Colonic mucosa (tissue), 4 donors: ENCODE results near the gene SAFB. TPM values are rescaled to one million over a fixed set of nuclear protein-coding genes. Genes with fewer than 3 reads are reported as not detected.

ENCODE experiments used
- DNase-seq: peaks from one replicate; pipeline ENCODE4 v3.0.0-alpha.2; 2020
- H3K27ac ChIP-seq: fragments of 200-600 bp; one replicate; pipeline ENCODE4 v1.8.0; 2021
- H3K27me3 ChIP-seq: fragments of 200-600 bp; one replicate; pipeline ENCODE4 v1.8.0; 2021
- H3K36me3 ChIP-seq: fragments of 200-600 bp; one replicate; pipeline ENCODE4 v1.8.0; 2021
- H3K4me1 ChIP-seq: fragments of 200-600 bp; one replicate; pipeline ENCODE4 v1.8.0; 2021; ENCODE audit warnings: mild to moderate bottlenecking
- H3K4me3 ChIP-seq: fragments of 200-600 bp; one replicate; pipeline ENCODE4 v1.8.0; 2021
- H3K9ac ChIP-seq, 2 donors: one replicate each; pipeline ENCODE4 v1.7.0; 2013; ENCODE audit warnings: control low read depth in 2 of 2, low read depth in 2 of 2, low read length in 2 of 2
- H3K9me3 ChIP-seq: fragments of 200-600 bp; one replicate; pipeline ENCODE4 v1.8.0; 2021
- CTCF ChIP-seq: fragments of 200-600 bp; IDR thresholded peaks from one replicate; pipeline ENCODE4 v1.8.0; 2022; ENCODE audit warnings: antibody characterized with exemption, mild to moderate bottlenecking
- intact Hi-C: fragments of 100-400 bp; cut with DNase I; formaldehyde crosslinking; loops from one replicate; pipeline ENCODE4 v1.14.1; 2022
- total RNA-seq, 2 donors: library from RNA; stranded (reverse); fragmentation: NEBNext Ultra II Directional in 1 of 2; extraction: Animal tissue kit (Norgen Biotek cat#: 25700) in 1 of 2; gene quantifications; one replicate each; pipeline ENCODE4 v1.2.1, GENCODE V29; 2021
- donor health status: healthy.
- donor health status: DM: no; HTN: no; CAD: no.
- donor health status: DM: no; HTN: no; CAD: no.

Gene SAFB
- total RNA-seq, 2 donors from 2014 or later = 56.1 to 120 TPM

DNA sequence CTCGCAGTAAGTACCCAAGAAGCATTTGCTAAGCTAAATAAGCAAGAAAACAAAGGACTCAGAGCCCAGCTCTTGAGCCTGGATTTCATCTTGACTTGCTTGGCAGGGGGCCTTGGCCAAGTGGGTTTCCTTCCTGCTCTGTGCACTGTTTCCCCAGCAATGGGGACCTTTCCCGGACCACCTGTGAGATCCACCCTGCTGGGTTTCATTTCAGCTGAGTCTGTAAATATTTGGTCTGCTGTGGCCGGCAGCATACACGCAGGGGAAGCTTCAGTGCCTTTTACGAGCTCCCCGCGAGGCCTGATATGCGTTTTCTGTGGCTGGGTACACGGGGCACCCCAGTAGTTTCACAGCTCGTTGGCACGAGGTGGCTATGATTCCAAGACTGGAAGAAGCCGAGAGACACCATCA, 42.7 kb upstream of the SAFB start:
- H3K36me3 ChIP-seq = no peaks in the 10 kb centered on the region
- no peak overlapping the region for H3K9ac ChIP-seq
- TF ChIP-seq CTCF = no peak
- DNase-seq = no peak
- no peaks in the 10 kb centered on the region for H3K9me3 ChIP-seq
- no peak overlapping the region for H3K27ac ChIP-seq
- intact Hi-C loops = no loop called here
- H3K4me3 ChIP-seq = no peak overlapping the region
- H3K4me1 ChIP-seq = peaks cover 4% of the 10 kb centered on the region
- H3K27me3 ChIP-seq = no peaks in the 10 kb centered on the region

- no peaks in the 10 kb centered on the region for H3K4me1 ChIP-seq
- H3K9ac ChIP-seq = no peak overlapping the region
- intact Hi-C loops = no loop called here
Observed at GRCh38 chr19:5585461-5586299, 37.2 kb upstream of the SAFB start.

GRCh38 chr19:5586300-5587070, 36.4 kb upstream of the SAFB start:
- H3K36me3 ChIP-seq = peaks cover 19% of the 10 kb centered on the region
- intact Hi-C loops = no loop called here
- H3K9ac ChIP-seq = no peak overlapping the region
- no peak overlapping the region for H3K4me3 ChIP-seq
- no peaks in the 10 kb centered on the region for H3K4me1 ChIP-seq
- no peak for DNase-seq
- no peak for TF ChIP-seq CTCF
- no peaks in the 10 kb centered on the region for H3K9me3 ChIP-seq
- no peaks in the 10 kb centered on the region for H3K27me3 ChIP-seq
- no peak overlapping the region for H3K27ac ChIP-seq

More at GRCh38 chr19:5585461-5586299, 37.2 kb upstream of the SAFB start:
- H3K27me3 ChIP-seq = no peaks in the 10 kb centered on the region
- no peak for TF ChIP-seq CTCF
- H3K4me3 ChIP-seq = no peak overlapping the region
- H3K27ac ChIP-seq = no peak overlapping the region
- no peak for DNase-seq
- peaks cover 19% of the 10 kb centered on the region for H3K36me3 ChIP-seq
- no peaks in the 10 kb centered on the region for H3K9me3 ChIP-seq

- Histone ChIP-seq H3K36me3 (peaks cover 19% of the 10 kb centered on the region), H3K4me1 (no peaks in the 10 kb centered on the region), H3K27me3 (no peaks in the 10 kb centered on the region), H3K4me3 (no peak overlapping the region), H3K27ac (no peak overlapping the region), H3K9ac (no peak overlapping the region), H3K9me3 (no peaks in the 10 kb centered on the region)
- no peak for TF ChIP-seq CTCF
- intact Hi-C loops = no loop called here
- DNase-seq = no peak
Observed at GRCh38 chr19:5587071-5587455, 35.8 kb upstream of the SAFB start.

GRCh38 chr19:5587661-5588060, 35.2 kb upstream of the SAFB start:
- DNase-seq = no peak
- Histone ChIP-seq H3K4me3 (no peak overlapping the region), H3K9ac (no peak overlapping the region), H3K27ac (no peak overlapping the region), H3K4me1 (no peaks in the 10 kb centered on the region), H3K9me3 (no peaks in the 10 kb centered on the region), H3K36me3 (peaks cover 19% of the 10 kb centered on the region), H3K27me3 (no peaks in the 10 kb centered on the region)
- intact Hi-C loops = no loop called here
- TF ChIP-seq CTCF = no peak
